LNCaP clone FGC (cell line): Measurements from ENCODE around the gene POLR2A.

Experiments
- DNase-seq: peaks from one replicate; pipeline ENCODE4 v3.0.0-alpha.2; 2011; ENCODE audit warnings: low read depth
- H3K4me3 ChIP-seq: 2 replicates; pipeline ENCODE4 v1.5.1; 2011; ENCODE audit warnings: mild to moderate bottlenecking, low read depth, low read length, control low read depth
- TF ChIP-seq, protein P1 (sequence below): IDR thresholded peaks from 2 replicates; pipeline ENCODE4 v1.5.1; 2012; ENCODE audit warnings: mild to moderate bottlenecking; ENCODE audit not compliant: control insufficient read depth, insufficient read depth; ENCODE audit errors: extremely low read depth

POLR2A gene

DNA sequence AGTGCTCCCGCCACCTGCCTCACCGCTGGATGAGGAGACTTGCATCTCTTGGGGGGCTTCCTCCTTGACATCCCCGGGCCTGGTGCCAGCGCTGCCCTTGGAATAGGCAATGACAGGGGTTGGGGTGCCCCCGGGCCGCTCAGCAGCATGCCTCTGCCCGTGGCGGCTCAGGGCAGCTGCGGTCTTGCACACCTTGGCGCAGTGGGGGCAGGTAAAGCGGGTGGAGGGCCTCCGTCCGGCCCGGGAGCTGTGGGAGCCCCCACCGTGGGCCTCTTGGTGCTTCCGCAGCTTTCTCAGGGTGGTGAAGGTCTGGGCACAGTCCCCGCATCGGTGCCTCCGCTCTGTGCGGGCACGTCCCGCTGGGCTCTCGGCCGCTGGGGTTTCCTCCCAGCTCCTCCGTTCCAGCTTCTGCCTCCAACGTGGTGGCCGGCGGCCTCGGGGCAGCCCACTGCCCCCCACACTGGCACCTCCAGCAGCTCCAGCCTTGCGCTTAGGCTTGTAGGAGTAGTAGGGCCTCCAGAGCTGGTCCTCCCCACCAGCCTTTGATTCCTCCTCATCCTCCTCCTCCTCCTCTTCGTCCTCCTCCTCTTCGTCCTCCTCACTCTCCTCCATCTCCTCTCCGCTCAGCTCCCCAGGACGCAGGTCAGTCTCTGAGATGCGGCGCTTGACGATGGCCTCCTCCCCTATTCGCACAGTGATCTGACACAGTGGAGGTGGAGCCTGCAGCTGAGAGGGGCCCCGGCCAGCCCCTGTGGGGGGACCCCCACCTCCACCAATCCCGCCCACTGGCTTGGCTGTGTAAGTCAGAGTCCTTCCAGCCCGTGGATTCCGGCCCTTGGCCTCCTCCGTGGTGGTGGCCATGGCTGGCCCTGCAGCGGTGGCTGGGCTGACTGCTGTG lies 21.4 kb upstream of the POLR2A start:
- H3K4me3 ChIP-seq = no peak overlapping the region
- TF ChIP-seq, protein P1, sequence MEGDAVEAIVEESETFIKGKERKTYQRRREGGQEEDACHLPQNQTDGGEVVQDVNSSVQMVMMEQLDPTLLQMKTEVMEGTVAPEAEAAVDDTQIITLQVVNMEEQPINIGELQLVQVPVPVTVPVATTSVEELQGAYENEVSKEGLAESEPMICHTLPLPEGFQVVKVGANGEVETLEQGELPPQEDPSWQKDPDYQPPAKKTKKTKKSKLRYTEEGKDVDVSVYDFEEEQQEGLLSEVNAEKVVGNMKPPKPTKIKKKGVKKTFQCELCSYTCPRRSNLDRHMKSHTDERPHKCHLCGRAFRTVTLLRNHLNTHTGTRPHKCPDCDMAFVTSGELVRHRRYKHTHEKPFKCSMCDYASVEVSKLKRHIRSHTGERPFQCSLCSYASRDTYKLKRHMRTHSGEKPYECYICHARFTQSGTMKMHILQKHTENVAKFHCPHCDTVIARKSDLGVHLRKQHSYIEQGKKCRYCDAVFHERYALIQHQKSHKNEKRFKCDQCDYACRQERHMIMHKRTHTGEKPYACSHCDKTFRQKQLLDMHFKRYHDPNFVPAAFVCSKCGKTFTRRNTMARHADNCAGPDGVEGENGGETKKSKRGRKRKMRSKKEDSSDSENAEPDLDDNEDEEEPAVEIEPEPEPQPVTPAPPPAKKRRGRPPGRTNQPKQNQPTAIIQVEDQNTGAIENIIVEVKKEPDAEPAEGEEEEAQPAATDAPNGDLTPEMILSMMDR = no peak
- no peak for DNase-seq

DNA sequence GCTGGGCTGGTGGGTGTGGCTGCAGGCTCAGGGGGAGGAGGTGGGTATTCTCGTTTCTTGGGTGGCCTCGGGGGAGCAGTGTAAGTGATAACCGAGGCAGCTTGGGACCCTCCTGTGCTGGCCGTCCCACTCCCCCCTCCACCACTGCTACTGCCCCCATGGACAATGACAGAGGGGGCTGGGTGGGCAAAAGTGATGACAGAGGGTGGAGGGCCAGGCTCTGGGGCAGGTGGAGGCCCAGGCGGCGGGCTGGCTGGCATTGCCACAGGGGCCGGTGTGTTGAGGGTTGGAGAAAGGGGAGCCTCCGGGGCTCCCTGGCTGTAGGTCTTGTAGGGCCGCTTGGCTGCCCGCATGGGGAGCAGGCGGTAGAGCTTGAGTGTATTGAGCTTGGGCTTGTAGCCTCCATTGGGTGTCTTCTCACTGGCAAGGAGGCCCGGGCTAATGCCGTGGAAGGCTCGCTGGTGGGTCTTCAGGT lies 20.8 kb upstream of the POLR2A start:
- no peak for DNase-seq
- H3K4me3 ChIP-seq = no peak overlapping the region
- TF ChIP-seq, protein P1 = no peak

DNA sequence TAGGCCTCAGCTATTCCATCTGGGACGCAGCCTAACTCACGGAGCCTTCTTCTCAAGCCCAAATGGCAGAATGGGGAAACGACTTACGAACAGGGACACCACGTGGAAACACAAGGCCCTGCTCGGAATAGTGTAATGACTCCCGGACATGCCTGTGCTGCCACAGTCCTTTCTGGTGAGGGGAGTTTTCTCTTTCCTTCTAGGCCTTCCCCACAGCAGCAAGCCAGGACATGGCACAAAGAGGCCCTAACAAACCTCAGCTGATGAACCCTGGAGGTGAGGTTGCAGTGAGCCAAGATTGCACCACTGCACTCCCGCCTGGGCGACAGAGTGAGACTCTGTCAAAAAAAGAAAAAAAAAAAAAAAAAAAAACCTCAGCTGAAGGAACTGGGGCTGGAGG lies 20.1 kb upstream of the POLR2A start:
- H3K4me3 ChIP-seq = no peak overlapping the region
- TF ChIP-seq, protein P1 = no peak
- no peak for DNase-seq

DNA sequence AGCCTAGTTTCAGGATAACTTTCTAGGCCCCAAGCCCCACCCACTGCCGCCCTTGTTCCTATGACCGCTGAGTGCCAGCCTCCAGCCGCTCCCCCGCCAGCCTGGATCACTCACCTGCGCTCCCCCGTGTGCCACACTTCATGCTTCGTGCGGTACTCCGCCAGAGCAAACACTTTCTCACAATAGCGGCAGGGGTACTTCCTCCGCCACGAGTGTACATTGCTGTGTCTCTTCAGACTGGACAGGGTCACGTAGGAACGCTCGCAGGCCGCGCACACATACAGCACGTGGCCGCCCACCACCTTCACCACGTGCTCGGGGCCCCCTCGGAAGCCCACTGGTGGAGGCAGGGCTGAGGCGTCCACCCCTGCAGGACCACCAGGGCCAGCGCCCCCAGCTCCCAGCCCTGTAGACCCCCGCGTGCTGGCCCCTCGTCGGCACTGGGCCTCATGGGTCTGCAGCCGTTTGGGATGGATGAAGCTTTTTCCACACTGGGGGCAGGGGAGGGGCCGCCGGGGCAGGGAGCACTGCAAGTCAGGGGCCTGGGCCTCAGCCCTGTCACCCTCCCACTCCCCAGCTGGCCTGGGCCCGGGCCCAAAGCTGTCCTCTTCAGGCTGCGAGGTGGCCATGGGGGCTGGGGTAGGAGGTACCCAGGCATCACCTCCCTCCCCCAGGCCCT lies 18.4 kb upstream of the POLR2A start:
- no peak for DNase-seq
- TF ChIP-seq, protein P1 = no peak
- H3K4me3 ChIP-seq = no peak overlapping the region

DNA sequence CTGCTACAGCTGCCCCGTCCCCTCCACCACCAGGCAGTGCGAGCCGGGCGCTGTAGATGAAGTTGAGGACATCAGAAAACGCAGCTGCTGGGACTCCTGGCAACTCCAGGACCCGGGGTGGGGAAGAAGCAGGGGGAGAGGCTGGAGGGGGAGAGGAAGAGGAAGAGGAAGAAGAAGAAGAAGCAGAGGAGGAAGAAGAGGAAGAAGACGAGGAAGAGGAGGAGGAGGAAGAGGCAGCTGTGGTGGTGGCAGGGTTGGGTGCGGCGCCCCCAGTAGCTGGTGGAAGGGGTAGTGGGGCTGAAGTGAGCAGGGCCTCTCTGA lies 17.9 kb upstream of the POLR2A start:
- H3K4me3 ChIP-seq = no peak overlapping the region
- DNase-seq = no peak
- TF ChIP-seq, protein P1 = no peak

DNA sequence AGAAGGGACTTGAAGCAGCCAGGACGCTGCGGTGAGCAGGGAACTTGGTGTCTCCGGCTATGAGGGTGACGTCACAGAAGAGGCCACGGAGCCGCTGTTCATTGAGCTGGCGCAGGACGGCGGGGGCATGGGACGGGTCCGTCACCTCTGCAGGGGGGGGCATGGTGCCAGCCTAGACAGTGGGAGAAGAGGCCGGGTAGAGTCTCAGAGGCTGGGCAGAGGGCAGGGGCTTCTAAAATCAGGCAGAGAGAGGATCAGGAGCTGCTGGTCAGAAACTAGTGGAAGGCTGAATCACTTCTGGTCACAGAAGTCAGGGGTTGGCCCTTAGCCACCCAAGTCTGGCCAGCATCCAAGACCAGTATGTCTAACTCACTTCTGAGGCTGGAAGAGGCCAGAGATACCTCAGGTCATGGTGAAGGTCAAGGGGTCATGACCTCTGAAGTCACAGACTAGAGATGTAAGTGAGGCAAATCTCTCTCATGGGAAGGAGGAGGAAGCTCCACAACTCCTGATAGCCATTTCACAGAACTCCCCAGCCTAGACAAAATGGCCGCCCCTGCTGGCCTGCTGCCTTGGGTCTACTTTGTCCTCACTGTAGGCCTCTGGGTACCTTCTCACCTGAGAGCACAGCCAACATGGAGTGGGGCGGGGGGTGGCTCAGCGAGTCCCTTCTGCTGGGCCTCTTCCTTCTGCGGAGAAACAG lies 17.4 kb upstream of the POLR2A start:
- DNase-seq = no peak
- TF ChIP-seq, protein P1 = no peak
- no peak overlapping the region for H3K4me3 ChIP-seq
